ENCODE data around the gene HBB.

Gene HBB

DNA sequence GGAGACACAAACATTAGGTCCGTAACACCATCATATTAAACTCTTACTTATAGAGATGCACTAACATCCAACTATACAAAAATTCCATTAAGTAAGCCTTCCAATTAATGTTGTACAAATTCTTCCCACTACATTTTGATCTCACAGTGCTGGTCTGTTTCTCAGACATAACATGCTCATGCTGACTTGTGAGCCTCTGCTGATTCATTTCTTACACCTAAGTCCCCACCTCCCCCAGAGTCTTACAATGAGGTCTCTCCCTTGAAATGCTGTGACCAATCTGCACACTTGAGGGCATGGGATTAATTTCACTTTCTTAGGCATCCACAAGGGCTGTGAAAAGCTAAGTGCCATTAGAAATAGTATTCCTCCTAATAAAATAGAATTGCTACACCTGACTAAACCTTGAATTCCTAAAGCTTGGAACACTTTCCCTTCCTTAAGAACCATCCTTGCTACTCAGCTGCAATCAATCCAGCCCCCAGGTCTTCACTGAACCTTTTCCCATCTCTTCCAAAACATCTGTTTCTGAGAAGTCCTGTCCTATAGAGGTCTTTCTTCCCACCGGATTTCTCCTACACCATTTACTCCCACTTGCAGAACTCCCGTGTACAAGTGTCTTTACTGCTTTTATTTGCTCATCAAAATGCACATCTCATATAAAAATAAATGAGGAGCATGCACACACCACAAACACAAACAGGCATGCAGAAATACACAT is 20.8 kb upstream of the HBB start:
- no peak for DNase-seq (ENCODE audit: low read depth in 2 of 2)

GRCh38 chr11:5246772-5247471 is 20.1 kb upstream of the HBB start:
- no peak for DNase-seq (ENCODE audit: low read depth in 2 of 2)

- no peak for DNase-seq (ENCODE audit: low read depth in 2 of 2)
Observed at GRCh38 chr11:5245155-5245554, 18.3 kb upstream of the HBB start.

GRCh38 chr11:5243816-5244180 is 16.9 kb upstream of the HBB start:
- no peak for DNase-seq (ENCODE audit: low read depth in 2 of 2)

DNA sequence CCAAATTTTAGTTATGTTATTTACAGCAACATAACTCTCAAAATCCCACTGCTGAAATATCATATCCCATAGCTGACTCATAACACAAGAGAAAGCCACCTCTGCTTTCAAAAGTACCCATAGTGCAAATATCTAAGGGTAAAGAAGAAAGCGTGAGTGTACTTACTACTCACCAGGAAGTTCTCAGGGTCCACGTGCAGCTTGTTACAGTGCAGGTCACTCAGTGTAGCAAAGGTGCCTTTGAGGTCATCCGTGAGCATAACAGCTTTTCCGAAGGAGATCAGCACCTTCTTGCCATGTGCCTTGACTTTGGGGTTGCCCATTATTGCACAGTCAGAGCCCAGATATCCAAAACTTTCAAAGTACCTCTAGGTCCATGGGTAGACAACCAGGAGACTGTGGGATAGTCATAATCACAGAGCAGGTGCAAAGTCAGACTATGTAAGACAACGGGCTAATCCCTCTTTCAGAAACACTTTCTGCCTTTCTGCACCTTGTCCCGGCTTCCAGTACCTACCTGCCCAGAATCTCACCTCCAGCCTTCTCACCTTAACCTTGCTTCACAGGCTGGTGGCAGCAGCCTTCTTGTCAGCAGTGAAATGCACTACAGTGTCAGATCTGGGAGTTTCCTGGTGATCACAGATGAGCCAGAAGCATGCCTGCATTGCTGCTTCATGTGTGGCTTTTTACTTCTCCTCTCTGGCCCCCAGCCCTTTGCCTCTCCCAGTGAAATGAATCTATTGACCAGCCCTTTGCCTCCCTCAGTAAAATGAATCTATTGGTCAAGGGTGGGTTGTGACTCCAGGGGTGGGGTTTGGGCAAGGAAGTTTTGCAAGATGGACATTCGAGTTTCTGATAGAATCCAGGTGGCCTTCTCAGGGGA is 16.3 kb upstream of the HBB start:
- DNase-seq (ENCODE audit: low read depth in 2 of 2), result no peak

DNA sequence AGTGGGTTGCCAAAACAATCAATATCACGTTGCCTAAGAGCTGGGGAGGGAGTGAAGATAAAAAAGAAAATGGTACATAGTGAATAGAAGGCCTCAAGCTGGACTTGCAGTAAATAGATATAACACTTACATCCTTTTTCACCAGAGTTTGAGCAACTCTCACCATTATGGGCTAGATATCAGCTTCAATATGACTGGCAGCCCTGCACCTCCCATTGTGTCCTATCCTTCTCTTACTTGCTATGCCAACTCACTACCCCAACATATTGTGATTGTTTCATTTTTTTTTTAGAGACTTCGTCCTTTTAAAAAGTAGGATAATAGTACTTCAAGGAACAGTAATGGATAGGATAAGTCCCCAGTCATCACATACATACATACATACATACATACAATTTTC is 15.3 kb upstream of the HBB start:
- DNase-seq (ENCODE audit: low read depth in 2 of 2), result no peak

DNA sequence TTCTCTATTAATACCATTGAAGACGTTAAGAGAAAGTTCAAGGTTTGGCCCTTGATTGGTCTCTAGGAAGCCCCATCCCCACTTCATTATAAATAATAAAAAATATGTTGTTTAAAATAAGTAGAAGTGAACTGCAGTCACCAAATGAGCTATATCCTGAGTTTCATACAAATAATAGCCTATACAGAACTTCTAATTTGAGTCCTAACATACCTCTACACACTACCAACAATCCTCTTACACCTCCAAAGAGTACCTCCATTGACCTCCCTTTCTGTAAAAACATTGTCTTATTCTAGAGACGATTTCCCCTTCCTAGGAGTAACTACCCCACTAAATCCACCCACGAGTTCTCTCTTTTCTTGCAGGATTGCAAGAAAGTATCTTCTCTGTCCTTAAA is 14.6 kb upstream of the HBB start:
- DNase-seq (ENCODE audit: low read depth in 2 of 2), result no peak

DNA sequence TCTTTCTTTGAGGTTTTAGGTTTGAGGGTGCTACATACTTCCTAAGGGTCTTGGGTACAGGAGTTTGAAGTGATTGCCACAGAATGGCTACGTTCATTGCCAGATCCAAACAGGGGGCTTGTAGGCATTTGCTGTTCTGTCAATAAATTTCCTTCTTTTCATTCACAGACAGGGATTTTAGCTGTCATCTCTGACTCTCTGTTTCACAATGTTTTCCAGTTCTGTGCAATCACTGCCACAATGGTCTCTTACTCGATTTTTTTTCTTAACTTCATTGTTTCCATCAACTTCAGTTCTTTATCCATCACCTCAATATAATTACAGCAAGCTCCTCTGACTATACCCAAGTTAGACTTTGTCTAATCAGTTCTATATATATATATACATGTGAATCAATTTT is 13.6 kb upstream of the HBB start:
- DNase-seq (ENCODE audit: low read depth in 2 of 2), result no peak

DNA sequence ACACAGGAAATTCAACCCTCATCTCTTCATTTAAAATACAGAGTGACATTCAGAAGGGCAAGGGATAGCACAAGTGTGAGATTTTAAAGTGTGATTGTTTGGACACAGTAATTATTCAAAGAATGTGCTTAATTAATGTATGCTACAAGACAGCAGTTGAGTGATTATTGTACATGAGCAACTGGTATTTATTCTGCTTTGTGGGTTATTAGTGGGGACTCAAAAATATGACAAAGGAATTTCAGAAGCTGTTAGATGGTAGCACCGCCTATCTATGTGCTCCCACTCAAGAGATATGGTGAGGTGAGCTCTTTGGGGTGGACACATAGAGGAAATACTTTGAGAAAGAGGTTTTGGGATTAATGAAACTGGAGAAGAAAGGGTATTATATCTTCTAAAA is 13.2 kb upstream of the HBB start:
- no peak for DNase-seq (ENCODE audit: low read depth in 2 of 2)

- DNase-seq (ENCODE audit: low read depth in 2 of 2), result no peak
Observed at GRCh38 chr11:5239046-5239445, 12.2 kb upstream of the HBB start.

GRCh38 chr11:5238486-5238885 is 11.6 kb upstream of the HBB start:
- no peak for DNase-seq (ENCODE audit: low read depth in 2 of 2)

DNA sequence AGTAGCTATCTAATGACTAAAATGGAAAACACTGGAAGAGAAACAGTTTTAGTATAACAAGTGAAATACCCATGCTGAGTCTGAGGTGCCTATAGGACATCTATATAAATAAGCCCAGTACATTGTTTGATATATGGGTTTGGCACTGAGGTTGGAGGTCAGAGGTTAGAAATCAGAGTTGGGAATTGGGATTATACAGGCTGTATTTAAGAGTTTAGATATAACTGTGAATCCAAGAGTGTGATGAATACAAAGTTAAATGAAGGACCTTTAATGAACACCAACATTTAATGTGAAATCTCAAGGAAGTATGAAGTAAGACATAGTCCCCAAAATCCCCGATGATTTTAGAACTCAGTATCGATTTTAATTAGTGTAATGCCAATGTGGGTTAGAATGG is 10.5 kb upstream of the HBB start:
- DNase-seq (ENCODE audit: low read depth in 2 of 2), result no peak

- DNase-seq (ENCODE audit: low read depth in 2 of 2), result no peak
Observed at GRCh38 chr11:5235364-5236095, 8.7 kb upstream of the HBB start.

DNA sequence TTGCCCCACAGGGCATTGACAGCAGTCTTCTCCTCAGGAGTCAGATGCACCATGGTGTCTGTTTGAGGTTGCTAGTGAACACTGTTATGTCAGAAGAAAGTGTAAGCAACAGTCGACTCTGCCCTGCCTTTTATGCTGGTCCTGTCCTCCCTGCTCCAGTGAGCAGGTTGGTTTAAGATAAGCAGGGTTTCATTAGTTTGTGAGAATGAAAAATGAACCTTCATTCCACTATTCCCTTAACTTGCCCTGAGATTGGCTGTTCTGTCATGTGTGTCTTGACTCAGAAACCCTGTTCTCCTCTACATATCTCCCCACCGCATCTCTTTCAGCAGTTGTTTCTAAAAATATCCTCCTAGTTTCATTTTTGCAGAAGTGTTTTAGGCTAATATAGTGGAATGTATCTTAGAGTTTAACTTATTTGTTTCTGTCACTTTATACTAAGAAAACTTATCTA is 7.5 kb upstream of the HBB start, which contains the start of gene HBD:
HBD (minus strand) TSS at position 103 of the 454 bp plus-strand sequence; CDS start at position 53, 50 bp downstream.
- no peak for DNase-seq (ENCODE audit: low read depth in 2 of 2)

- DNase-seq (ENCODE audit: low read depth in 2 of 2), result no peak
Observed at GRCh38 chr11:5233307-5233706, 6.4 kb upstream of the HBB start.

DNA sequence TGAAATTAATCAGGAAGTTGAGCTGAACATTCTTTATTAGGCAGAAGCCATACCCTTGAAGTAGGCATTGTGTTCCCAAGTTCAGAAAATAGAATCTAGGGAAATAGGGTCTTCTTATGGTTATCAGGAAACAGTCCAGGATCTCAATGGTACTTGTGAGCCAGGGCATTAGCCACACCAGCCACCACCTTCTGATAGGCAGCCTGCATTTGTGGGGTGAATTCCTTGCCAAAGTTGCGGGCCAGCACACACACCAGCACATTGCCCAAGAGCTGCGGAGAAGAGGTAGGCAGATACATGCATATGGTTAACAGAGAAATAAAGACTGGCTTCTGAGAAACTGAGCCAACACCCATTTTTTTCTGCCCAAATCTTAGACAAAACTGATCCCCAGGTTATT is 6.0 kb upstream of the HBB start:
- no peak for DNase-seq (ENCODE audit: low read depth in 2 of 2)

GRCh38 chr11:5232176-5232575 is 5.3 kb upstream of the HBB start:
- DNase-seq (ENCODE audit: low read depth in 2 of 2), result no peak

GRCh38 chr11:5231111-5231510 is 4.2 kb upstream of the HBB start:
- no peak for DNase-seq (ENCODE audit: low read depth in 2 of 2)

- no peak for DNase-seq (ENCODE audit: low read depth in 2 of 2)
Observed at GRCh38 chr11:5230266-5230665, 3.4 kb upstream of the HBB start.

- DNase-seq (ENCODE audit: low read depth in 2 of 2), result no peak
Observed at GRCh38 chr11:5229796-5230195, 2.9 kb upstream of the HBB start.

DNA sequence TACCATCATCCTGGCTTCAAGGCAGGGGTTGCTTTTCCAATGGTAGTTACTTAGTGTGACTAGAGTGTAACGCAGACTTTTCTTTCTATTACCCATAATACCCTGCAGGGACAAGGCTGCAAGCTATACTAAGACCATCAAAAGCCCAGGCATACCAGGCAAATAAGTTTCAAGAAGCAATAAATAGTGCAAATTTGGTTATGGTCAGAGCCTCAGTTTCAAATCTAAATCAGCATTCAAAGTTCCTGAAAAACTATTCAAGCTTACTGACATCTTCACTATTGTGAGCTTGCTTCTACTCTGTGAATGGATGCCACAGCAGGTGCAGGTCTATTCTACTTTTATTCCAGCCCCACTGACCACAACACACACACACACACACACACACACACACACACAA is 2.5 kb upstream of the HBB start:
- DNase-seq (ENCODE audit: low read depth in 2 of 2), result no peak

GRCh38 chr11:5228124-5228523 is 1.3 kb upstream of the HBB start:
- DNase-seq (ENCODE audit: low read depth in 2 of 2), result no peak
